Measurements from ENCODE around the gene ADARB2. TPM values are rescaled to one million over a fixed set of nuclear protein-coding genes. Genes with fewer than 3 reads are reported as not detected.
A peak's percentile ranks its signal among the peaks of the same experiment; 100 is the strongest.

Gene ADARB2
- total and polyA plus RNA-seq, 10 of the 15 experiments (the other 5 are each of a cell fraction or from before 2014, with no cell fraction given) = 0.02 to 4.1 (median 0.76) TPM

DNA sequence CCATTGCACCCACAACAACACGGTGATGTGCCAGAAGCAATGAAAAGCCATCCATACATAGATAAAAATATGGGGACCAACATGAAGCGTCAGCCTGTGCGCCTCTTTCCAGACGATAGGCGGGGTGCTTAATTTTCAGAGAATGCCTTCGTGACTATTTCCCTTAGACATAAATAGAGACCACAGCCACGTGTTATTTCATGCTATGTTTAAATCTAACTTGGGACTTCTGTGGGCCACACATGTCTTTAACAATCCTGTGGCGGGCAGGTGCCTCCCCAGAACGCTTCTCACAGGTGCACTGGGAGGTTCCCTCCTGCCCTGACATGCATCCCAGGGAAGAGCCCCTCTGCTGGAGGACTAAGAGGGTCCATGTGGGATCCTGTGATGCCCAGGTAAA lies 259.7 kb downstream of the ADARB2 start:
- no peaks in the 10 kb centered on the region for H3K27me3 ChIP-seq (replicated peaks in 1 of 2; ENCODE audit: control insufficient read depth in 2 of 2, insufficient read depth in 2 of 2, low read length in 1 of 2)
- FAIRE-seq (no peak), ATAC-seq (no peak), DNase-seq (ENCODE audit: low read depth, low spot score) (no peak)
- WGBS (ENCODE audit: insufficient coverage, insufficient replicate concordance, low lambda C conversion rate, missing lambda C conversion rate) = 58% methylated on average over 9 of the region's 9 CpGs
- in situ Hi-C loops (cut with MboI) = no loop called here
- intact Hi-C loops (cut with micrococcal nuclease; ENCODE audit: unreplicated experiment) = no loop called here
- ChIA-PET SMC1A (ENCODE audit: uncharacterized antibody, unreplicated experiment) (no interaction called here), CTCF (no interaction called here), POLR2A (no interaction called here), RAD21 (ENCODE audit: unreplicated experiment) (no interaction called here)
- H2AFZ ChIP-seq (ENCODE audit: control insufficient read depth, low read depth, low read length) = no peak overlapping the region
- no peaks in the 10 kb centered on the region for H3K36me3 ChIP-seq (ENCODE audit: control insufficient read depth in 2 of 2, insufficient read depth in 2 of 2, low read length in 1 of 2)
- H3K27ac ChIP-seq (ENCODE audit: control insufficient read depth, insufficient read depth) = no peak overlapping the region
- no peak overlapping the region for H3K9ac ChIP-seq (ENCODE audit: control insufficient read depth, insufficient read depth, low read length)
- H3K9me3 ChIP-seq (replicated peaks; ENCODE audit: control insufficient read depth, insufficient read depth, low read length) = no peaks in the 10 kb centered on the region; the same call in 2 of the 3 replicates
- H3K79me2 ChIP-seq (ENCODE audit: control insufficient read depth, insufficient read depth, low read length) = no peaks in the 10 kb centered on the region
- TF ChIP-seq MYC (IDR thresholded peaks at IDR 0.05; ENCODE audit: insufficient read depth, insufficient read length, insufficient replicate concordance, low read length, severe bottlenecking) (no peak), BACH1 (IDR thresholded peaks at IDR 0.05; ENCODE audit: borderline replicate concordance) (no peak), BHLHE40 (IDR thresholded peaks at IDR 0.05; ENCODE audit: borderline replicate concordance in 1 of 2, low read depth in 2 of 2, low read length in 1 of 2) (no peak)
- TF ChIP-seq, protein P1, sequence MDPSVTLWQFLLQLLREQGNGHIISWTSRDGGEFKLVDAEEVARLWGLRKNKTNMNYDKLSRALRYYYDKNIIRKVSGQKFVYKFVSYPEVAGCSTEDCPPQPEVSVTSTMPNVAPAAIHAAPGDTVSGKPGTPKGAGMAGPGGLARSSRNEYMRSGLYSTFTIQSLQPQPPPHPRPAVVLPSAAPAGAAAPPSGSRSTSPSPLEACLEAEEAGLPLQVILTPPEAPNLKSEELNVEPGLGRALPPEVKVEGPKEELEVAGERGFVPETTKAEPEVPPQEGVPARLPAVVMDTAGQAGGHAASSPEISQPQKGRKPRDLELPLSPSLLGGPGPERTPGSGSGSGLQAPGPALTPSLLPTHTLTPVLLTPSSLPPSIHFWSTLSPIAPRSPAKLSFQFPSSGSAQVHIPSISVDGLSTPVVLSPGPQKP (IDR thresholded peaks at IDR 0.05; ENCODE audit: low read depth, low read length) = no peak
- H3K4me1 ChIP-seq (ENCODE audit: control insufficient read depth, insufficient read depth, low read length) = no peaks in the 10 kb centered on the region
- H3K4me2 ChIP-seq (ENCODE audit: control insufficient read depth, insufficient read depth) = no peak overlapping the region
- H4K20me1 ChIP-seq (ENCODE audit: control insufficient read depth, insufficient read depth) = no peaks in the 10 kb centered on the region
- BruUV-seq (replicated peaks) = no TSS peak
- H3K4me3 ChIP-seq = no peak overlapping the region

DNA sequence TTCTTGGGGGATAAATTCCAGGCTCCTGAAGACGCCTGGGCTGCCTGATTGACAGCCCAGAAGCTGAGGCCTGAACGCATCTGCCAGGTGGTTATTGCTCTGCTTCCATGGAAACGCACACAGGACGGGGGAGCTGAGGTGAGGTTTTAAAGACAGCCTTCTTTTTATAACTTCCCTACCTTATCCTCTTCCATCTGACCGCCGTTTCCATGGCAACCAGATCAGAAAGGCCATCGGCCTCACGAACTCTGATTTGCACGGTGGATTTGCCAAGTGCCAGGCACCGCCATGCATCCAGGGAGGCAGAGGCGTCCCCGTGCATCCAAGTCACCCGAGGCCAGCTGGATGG lies 260.9 kb downstream of the ADARB2 start:
- Histone ChIP-seq H4K20me1 (ENCODE audit: control insufficient read depth, insufficient read depth) (no peaks in the 10 kb centered on the region), H3K4me3 (no peak overlapping the region), H3K9ac (ENCODE audit: control insufficient read depth, insufficient read depth, low read length) (no peak overlapping the region), H3K27ac (ENCODE audit: control insufficient read depth, insufficient read depth) (no peak overlapping the region), H3K79me2 (ENCODE audit: control insufficient read depth, insufficient read depth, low read length) (no peaks in the 10 kb centered on the region), H3K4me2 (ENCODE audit: control insufficient read depth, insufficient read depth) (no peak overlapping the region), H3K36me3 (ENCODE audit: control insufficient read depth in 2 of 2, insufficient read depth in 2 of 2, low read length in 1 of 2) (no peaks in the 10 kb centered on the region), H2AFZ (ENCODE audit: control insufficient read depth, low read depth, low read length) (no peak overlapping the region), H3K4me1 (ENCODE audit: control insufficient read depth, insufficient read depth, low read length) (no peaks in the 10 kb centered on the region), H3K9me3 (replicated peaks; ENCODE audit: control insufficient read depth, insufficient read depth, low read length) (no peaks in the 10 kb centered on the region; the same call in 2 of the 3 replicates), H3K27me3 (replicated peaks in 1 of 2; ENCODE audit: control insufficient read depth in 2 of 2, insufficient read depth in 2 of 2, low read length in 1 of 2) (no peaks in the 10 kb centered on the region)
- POLR2A ChIA-PET = no interaction called here
- ATAC-seq (no peak), FAIRE-seq (no peak), DNase-seq (ENCODE audit: low read depth, low spot score) (no peak)
- SMC1A ChIA-PET (ENCODE audit: uncharacterized antibody, unreplicated experiment) = interaction anchor here (0.6 to 1.1 kb wide), 4 partner anchors 15 to 261 kb away, joined by 3 to 4 read pairs (median 3); partner anchors contain the start of gene ADARB2
- CTCF ChIA-PET = interaction anchor here (1.0 kb wide), 1 partner anchor 56 kb away, joined by 5 read pairs; no protein-coding TSS in a partner anchor
- in situ Hi-C loops (cut with MboI) = no loop called here
- BruUV-seq (replicated peaks) = no TSS peak
- RAD21 ChIA-PET (ENCODE audit: unreplicated experiment) = interaction anchor here (1.0 to 1.1 kb wide), 2 partner anchors 11 to 51 kb away, joined by 3 to 5 read pairs; no protein-coding TSS in a partner anchor
- 68% methylated on average over 13 of the region's 13 CpGs for WGBS (ENCODE audit: insufficient coverage, insufficient replicate concordance, low lambda C conversion rate, missing lambda C conversion rate)
- intact Hi-C loops (cut with micrococcal nuclease; ENCODE audit: unreplicated experiment) = no loop called here
- TF ChIP-seq, protein P2, sequence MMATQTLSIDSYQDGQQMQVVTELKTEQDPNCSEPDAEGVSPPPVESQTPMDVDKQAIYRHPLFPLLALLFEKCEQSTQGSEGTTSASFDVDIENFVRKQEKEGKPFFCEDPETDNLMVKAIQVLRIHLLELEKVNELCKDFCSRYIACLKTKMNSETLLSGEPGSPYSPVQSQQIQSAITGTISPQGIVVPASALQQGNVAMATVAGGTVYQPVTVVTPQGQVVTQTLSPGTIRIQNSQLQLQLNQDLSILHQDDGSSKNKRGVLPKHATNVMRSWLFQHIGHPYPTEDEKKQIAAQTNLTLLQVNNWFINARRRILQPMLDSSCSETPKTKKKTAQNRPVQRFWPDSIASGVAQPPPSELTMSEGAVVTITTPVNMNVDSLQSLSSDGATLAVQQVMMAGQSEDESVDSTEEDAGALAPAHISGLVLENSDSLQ (IDR thresholded peaks at IDR 0.05) = peak; percentile 69
- TF ChIP-seq, protein P3, sequence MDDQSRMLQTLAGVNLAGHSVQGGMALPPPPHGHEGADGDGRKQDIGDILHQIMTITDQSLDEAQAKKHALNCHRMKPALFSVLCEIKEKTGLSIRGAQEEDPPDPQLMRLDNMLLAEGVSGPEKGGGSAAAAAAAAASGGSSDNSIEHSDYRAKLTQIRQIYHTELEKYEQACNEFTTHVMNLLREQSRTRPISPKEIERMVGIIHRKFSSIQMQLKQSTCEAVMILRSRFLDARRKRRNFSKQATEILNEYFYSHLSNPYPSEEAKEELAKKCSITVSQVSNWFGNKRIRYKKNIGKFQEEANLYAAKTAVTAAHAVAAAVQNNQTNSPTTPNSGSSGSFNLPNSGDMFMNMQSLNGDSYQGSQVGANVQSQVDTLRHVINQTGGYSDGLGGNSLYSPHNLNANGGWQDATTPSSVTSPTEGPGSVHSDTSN (IDR thresholded peaks at IDR 0.05; ENCODE audit: insufficient replicate concordance, low read depth, low read length) = peak; percentile 30
- TF ChIP-seq BMI1 (IDR thresholded peaks at IDR 0.05; ENCODE audit: borderline replicate concordance) = peak; percentile 53
- TF ChIP-seq SMAD5 (IDR thresholded peaks at IDR 0.05; ENCODE audit: low read depth) = no peak

Data from GM12878 (cell line).